Raji (cell line): ENCODE results near the gene B2M.

Experiments
- POLR2A ChIP-seq: IDR thresholded peaks from 2 replicates; pipeline ENCODE4 v1.6.1; 2011; ENCODE audit warnings: low read depth, low read length, control low read depth; ENCODE audit not compliant: insufficient read depth

The B2M gene

DNA sequence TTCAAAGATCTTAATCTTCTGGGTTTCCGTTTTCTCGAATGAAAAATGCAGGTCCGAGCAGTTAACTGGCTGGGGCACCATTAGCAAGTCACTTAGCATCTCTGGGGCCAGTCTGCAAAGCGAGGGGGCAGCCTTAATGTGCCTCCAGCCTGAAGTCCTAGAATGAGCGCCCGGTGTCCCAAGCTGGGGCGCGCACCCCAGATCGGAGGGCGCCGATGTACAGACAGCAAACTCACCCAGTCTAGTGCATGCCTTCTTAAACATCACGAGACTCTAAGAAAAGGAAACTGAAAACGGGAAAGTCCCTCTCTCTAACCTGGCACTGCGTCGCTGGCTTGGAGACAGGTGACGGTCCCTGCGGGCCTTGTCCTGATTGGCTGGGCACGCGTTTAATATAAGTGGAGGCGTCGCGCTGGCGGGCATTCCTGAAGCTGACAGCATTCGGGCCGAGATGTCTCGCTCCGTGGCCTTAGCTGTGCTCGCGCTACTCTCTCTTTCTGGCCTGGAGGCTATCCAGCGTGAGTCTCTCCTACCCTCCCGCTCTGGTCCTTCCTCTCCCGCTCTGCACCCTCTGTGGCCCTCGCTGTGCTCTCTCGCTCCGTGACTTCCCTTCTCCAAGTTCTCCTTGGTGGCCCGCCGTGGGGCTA is at the start of gene B2M, which contains the start of gene PATL2:
Gene B2M, plus strand, starts transcription at position 422 of the 647 bp plus-strand sequence. Its CDS starts 30 bp downstream, at position 452.
Gene PATL2, minus strand, starts transcription at position 228 of the 647 bp plus-strand sequence. CDS start 34,833 bp downstream, outside the sequence.
- TF ChIP-seq POLR2A = peak; percentile 100

DNA sequence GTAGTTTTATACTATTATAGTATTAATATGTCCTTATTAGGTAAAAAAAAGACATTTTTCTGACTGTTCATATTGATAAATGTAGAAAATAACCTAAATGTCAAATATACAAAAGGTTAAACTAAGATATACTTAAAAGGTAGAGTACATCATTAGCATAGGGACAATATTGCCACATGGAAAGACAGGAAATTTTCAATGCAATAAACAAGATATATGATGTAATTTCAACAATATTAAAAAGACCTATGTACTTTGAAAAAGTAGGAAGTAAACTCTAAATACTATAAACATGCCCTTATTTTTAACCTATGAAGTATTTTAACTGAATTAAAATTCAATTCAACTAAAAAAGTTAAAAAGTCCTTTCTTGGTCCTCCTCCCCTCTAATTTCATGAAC is 49.7 kb upstream of the B2M start:
- no peak for TF ChIP-seq POLR2A

DNA sequence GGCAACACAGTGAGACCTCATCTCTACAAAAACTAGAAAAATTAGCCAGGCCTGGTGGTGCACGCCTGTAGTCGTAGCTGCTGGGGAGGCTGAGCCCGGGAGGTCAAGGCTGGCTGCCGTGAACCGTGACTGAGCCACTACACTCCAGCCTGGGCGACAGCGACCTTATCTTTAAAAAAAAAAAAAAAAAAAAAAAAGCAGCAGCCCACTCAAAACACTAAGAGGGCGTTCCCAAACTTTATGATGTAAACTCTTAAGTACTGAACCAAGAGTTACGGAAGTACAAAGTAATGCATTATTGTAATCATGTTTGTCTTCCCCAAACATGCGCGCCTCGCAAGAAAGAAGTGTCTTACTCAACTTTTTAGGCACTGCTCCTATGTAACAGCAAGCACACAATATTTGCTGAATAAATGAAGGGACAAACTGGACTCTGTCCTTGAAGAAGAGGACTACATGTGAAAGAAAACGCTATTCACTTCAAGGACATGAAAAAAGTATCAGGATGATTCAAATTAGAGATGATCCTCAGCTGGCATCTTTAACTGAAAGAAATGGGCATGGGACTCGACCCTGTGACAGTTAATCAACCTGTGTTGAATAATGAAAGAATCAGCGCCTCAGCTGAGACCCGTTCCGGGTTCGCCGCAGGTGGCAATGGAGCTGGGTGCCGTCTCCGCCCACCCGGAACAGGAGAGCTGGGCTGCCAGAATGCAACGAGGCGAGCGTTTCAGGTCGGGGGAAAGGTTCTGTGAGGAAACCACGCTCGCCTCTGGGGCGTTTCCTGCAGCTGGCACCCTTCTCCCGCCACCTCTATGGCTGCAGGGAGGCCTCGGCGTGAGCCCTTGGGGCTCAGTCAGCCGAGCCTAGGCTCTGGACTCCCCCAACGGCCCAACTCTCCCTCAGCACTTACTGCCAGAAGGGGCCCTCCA is 48.6 kb upstream of the B2M start:
- peak; percentile 45; the same call in 1 of the 2 replicates for TF ChIP-seq POLR2A

DNA sequence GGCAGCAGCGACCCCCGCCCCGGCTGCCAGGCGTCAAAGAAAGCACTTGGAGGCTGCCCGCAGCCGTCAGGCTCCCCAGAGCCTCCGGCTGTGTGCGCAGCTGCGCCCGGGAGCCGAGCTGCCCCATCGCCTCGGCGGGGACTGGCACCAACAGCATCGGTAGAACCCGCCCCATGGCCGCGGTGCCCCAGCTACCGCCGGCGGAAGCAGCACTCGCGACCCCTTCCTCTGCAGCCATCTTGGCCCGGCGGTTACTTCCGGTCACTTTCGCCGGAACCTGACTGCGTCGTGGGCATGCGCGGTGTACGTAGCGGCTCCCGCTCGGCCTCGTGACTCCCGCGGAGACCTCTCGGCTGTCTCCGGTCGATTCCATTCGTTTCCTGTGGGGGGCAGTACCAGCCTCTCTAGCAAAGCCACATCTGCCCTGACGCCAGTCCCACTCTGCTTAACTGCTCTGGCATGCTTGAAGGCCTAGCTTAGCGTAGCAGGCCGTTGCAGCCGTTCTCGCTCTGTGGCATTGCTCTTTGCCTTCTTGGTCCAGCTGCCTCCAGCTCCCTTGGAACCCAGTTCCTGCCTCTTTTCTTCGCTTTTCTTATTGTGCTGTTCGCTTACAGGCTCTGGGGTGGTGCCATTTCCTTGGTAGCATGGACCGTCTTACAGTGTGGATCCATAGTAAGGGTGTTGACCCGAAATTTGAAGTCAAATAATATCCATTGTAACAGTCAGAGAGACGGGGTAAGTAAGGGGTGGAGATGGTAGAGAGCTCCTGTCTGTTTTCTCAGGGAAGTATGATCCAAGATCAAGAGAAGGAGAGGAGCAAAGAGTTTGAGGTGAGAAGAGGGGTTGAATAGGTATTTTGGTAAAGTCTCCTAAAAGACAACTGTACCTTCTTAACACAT is 47.7 kb upstream of the B2M start, which contains the start of gene SPG11:
Gene SPG11, minus strand, starts transcription at position 253 of the 899 bp plus-strand sequence. Its CDS starts 15 bp downstream, at position 238.
- peak; percentile 94 for TF ChIP-seq POLR2A

DNA sequence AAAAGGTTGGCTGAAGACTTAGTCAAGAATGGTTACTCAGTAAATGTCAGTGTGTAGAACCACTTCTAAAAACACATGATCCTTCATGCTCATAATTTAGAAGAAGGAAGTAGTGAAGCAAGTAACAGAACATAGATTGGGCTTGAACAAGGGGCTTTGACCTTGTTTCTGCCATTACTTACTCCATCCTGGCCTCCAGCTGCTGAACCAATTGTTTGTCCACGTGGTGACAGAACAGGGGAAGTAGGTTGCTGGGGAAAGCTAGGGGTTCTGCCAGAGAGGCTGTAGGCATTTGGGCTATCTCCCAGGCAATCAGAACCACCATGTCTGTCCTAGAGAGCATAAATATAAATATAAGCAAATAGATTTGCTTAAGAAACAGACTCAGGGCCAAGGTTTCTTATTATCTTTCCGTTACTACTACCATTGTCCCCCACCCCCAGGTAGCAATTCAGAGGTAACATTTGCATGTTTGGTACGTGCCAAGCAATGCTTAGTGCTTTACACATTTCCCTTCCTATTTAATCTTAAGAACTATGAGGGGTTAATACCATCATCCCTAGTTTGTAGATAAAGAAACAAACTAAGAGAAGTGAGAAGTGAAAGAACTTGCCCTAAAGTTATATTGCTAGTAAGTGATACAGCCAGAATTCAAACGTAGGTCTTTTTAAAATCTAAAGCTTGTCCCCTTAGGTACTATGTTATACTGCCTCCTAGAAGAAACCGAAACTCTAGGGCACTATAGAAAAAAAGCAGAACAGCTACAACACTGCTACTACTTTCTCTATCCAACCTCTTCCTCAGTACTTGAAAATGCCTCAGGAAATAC is 44.9 kb upstream of the B2M start:
- peak; percentile 39; the same call in 1 of the 2 replicates for TF ChIP-seq POLR2A

DNA sequence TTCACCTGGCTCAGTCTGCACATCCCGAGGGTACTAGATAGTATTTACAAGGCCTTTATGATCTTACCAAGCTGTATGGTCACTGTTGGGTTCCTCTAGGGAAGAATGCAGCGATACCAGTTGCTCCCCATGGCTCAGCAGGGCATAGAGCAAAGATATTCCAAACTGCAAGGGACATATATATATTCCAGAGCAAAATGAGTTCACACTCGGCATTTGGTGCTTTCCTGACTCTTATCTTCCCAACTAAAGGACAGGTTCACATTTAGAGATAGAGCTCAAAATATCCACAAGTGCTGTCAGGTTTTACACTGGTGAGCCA is 44.3 kb upstream of the B2M start:
- no peak for TF ChIP-seq POLR2A

DNA sequence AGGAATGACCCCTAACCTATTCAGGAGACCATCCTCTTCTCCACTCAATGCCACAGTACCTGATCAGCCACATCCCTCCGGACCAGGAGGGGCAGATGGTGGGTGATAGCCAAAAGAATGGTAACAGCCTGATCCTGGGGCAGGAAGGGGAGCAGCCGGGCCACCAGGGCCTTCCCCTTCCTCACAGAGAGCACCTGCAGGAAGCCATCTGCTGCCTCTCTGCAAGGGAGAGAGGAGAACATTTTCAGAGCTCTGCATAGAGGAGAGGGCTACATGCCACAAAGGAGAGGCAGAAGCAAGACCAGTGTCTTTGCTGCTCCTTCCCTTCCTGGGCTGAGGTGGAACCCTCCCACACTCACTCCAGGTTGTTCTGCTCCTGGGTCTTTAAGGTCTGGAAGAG is 42.4 kb upstream of the B2M start:
- no peak for TF ChIP-seq POLR2A

DNA sequence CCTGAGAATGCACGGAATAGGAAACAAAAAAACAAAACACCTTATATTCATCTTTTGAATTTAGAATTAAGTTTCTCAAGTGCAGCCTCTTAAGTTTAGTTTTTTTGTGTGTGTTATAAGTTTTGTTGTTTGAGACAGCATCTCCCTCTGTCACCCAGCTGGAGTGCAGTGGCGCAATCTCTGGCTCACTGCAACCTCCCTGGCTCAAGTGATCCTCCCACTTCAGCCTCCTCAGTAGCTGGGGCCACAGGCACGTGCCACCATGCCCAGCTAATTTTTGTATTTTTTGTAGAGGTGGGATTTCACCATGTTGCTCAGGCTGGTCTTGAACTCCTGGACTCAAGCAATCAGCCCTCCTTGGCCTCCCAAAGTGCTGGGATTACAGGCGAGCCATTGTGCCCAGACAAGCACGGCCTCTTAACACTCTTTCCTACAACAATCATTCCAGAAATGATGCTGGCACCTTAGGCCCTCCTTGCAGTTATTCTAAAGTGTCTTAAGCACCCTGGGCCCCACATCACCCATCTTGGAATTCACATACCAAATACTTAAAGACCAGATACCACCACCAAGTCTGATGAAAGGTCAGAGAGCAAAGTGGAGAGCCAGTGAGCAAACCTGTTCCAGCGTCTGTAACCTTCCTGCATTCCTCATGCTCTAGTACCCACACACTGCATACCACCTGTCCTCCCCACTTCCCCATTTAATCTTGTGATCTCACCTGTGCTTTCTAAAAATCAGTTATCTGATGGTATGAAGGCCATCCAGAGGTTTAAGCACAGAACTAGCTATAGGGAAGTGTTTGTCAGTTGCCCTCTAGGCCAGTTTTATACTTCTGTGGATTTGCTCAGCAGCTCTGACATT is 41.0 kb upstream of the B2M start:
- TF ChIP-seq POLR2A = no peak

DNA sequence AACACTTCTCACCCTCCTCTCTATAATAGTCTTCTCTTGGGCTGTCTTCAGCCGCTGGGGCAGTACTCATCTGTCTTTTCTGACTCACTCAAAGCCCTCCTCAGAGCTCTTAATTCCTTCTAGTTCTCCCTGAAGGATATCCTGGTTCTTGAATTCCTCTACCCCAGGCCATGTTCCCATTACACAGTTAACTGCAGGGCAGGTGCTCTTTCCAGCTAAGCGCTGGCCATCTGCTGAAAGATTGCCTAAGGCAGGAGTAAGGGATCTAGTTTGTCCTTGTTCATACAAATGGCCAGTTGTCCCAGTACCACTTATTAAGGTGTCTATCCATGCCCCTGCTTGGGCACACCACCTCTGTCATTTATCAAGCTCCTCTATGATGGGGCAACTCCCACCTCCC is 37.7 kb upstream of the B2M start:
- TF ChIP-seq POLR2A = no peak

DNA sequence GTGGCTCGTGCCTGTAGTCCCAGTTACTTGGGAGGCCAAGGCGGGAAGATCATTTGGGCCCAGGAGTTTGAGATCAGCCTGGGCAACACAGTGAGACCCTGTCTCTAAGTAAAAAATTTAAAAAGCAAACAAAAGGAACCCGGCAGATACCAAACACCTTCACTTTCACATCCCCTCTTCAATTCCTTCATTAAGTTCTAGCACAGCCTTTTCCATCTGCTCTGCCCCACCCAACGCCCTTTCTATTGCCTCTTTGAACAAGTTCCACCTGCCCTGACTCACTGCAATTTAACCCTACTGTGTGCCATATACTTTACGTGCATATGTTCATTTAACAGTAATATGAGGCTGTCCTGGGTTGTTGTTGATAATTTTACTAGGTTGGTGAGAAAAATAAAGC is 35.4 kb upstream of the B2M start:
- TF ChIP-seq POLR2A = no peak

DNA sequence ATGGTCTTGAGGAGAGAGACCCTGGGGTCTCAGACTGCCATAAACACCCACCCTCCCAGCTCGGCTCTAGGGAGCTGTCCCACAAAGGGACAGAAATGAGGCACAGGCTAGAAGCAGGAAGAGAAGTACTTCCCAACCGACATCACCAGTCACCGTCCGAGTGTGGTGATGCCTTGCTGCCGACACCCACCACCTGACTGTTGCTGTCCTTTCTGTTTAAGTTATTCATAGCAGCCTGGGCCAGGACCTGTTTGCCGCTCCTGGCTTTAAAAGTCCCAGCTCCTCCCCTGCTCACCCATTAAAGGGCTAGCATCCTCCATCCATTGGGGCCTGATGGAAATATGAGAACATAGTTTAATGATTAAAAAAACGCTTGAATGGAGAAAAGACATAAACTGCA is 34.6 kb upstream of the B2M start:
- TF ChIP-seq POLR2A = no peak

DNA sequence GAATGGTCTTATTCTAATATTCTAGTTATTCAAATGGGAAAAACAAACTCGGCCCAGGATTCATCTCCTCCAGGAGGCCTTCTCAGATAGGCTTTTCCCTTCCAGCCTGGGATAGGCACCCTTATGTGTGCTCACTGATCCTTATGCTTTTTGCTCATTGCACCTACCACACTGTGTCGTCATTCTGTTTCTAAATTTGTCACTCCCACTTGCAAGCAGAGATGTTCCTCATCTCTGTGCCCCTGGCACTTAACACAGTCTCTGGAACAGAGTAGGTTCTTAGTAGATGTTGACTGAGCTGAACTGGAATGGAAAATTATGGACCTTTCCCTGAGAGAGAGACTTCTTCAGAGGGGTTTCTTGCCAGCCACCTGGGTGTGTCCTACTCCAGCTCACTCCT is 29.1 kb upstream of the B2M start:
- TF ChIP-seq POLR2A = no peak
